GM19468 (cell line): ENCODE data around the gene GHR.

Experiments
- ATAC-seq: cut with Tn5 transposase; IDR thresholded peaks from one replicate; pipeline ENCODE4 v1.9.1; 2021; ENCODE audit warnings: mild to moderate bottlenecking, moderate library complexity, moderate number of reproducible peaks; ENCODE audit not compliant: unreplicated experiment; ENCODE audit errors: extremely low read depth

The GHR gene

GRCh38 chr5:42423285-42424165, at the start of gene GHR:
Gene GHR (plus strand): TSS chr5:42423439. CDS start chr5:42565875, 142,436 bp downstream.
- no peak for ATAC-seq

GRCh38 chr5:42374679-42375273, 48.5 kb upstream of the GHR start:
- ATAC-seq, result no peak

GRCh38 chr5:42377496-42377895, 45.7 kb upstream of the GHR start:
- no peak for ATAC-seq

- no peak for ATAC-seq
Measured at GRCh38 chr5:42381973-42382372, 41.3 kb upstream of the GHR start.

DNA sequence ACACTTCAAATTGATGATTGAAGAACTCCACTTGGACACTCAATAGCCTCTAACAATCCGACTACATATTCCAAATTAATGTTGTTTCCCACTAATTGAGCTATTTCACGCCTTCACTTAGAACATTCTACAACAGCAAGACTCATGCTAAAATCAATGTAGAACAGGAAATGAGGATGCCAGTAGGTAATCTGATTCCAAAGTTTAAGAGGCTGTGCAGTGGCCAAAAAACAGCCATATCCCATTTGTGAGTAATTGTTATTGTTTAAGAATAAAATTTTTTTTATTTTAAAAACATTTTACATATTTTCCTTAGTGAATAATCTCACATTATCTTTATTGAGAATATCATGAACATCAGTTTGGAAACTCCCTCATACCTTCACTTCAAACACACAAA, 35.7 kb upstream of the GHR start:
- ATAC-seq, result no peak

GRCh38 chr5:42390115-42390514, 33.1 kb upstream of the GHR start:
- ATAC-seq, result no peak

DNA sequence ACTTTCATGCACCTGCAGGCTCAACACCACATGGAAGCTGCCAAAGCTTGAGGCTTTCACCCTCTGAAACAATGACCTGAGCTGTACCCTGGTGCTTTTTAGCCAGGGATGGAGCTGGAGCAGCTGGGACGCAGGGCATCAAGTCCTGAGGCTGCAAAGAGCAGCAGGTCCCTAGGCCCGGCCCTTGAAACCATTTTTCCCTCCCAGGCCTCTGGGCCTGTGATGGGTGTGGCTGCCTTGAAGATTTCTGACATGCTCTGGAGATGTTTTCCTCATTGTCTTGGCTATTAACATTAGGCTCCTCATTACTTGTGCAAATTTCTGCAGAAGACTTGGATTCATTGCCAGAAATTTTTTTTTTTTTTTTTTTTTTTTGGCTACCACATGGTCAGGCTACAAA, 30.3 kb upstream of the GHR start:
- no peak for ATAC-seq

DNA sequence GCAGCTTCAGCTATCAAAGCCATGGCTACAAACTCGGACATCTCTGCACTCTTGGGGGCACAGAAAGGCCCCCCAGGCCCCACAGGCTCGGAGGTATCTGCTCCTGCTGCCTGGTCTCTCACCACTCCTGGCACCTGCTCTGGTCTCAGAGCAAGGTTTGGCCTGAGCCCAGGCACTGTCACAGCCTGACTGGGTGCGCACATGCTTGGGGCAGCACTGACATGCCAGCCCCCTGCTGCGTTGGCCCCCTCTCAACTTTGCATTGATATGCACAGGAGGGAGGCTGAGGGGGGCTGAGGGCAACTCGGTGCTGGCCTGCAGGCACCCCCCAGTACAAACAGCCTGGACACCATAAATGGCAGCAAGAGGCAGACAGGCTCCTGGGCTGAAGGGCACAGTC, 27.1 kb upstream of the GHR start:
- ATAC-seq, result no peak

DNA sequence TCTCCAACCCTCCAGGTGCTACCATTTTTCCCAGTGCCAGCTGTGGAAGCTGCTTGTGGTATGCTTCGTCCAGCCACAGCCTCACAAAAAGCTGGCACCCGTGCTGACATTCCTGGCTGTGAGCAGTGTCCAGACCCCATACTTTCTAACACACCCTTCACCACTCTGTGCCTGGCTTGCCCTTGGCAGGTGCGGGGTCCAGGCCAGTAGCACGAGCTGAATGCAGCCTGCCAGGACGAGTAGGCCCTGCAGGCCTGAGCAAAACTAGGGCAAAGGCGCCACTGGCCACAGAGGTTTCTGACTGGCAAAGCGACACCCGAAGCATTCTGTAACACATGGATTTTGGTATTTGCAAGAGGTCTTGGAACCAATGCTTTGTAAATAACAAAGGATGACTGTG, 26.0 kb upstream of the GHR start:
- ATAC-seq, result no peak

GRCh38 chr5:42399702-42400101, 23.5 kb upstream of the GHR start:
- no peak for ATAC-seq

GRCh38 chr5:42400474-42400873, 22.8 kb upstream of the GHR start:
- ATAC-seq, result no peak

DNA sequence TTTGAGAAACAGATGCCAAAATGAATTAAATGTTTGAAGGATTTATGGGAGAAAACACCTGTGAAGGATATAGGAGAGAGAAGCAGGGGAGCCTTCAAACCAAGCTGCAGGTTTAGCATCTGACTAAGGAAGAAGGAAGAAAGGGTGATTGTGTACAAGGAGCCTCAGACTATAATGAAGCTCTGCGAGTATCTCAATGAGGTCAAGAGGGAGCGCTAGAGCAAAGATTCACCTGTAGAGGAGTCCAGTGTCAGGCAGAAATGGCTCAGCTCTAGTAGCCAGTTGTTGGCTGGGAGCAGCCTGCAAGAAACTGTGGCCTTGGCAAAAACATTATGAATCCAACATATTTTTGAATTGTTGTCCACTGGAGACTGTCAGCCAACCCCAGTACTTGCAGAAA, 20.0 kb upstream of the GHR start:
- no peak for ATAC-seq

DNA sequence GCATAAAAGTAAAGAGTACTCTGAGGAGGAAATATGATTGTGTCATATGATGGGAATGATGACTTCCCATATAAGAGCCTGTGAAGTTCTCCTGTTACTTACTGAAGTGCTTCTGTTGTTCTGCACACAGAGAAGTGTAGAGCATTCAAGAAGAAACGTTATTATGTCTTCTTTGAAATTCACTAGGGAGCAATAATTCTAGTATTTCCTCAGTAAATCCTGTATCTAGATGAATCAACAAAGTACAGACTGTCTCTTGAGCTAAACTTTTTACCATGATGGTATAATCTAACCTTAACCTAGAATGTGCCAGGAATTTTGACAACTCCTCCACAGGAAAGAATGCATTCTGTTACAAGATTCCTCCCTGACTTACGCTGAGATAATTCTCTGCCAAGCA, 18.9 kb upstream of the GHR start:
- no peak for ATAC-seq

- ATAC-seq, result no peak
Measured at GRCh38 chr5:42419294-42419693, 3.9 kb upstream of the GHR start.

GRCh38 chr5:42422656-42423280, 471 bp upstream of the GHR start:
- ATAC-seq, result no peak

DNA sequence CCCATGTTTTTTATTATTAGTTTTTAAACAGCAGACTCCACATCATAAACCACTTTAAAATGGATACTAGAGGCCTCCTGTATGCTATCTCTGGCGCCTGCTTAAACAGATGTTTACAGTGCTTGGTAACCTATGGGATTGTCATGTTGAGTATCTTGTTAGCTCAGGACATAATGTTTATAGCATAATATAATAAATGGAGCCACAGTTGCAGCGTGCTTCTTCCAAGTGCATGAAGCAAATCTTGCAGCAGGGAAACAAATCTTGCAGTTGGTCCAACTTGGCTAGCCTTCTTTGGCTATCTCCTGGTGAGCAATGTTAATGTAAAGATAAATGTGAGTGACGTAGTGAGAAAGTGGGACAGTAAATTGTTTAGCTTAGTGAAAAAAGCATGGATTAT, 2.8 kb downstream of the GHR start:
- ATAC-seq, result no peak

DNA sequence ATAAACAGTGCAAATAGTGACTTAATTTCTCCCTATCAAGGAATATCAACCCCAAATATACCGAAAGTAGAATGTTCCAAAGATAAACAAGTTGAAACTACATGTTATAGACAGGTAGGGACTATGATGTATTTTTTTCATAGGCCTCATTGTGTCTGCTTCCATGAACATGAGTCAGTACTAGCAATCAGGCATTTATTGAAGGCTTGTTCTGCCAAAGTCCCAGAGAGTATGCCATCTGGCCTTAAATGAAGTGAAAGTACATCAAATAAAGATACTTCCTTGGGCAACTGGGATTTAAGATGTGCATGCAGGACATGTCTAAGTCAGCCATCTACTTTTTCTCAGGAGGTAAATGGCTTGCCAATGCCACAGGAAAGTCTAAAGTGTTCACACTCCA, 6.5 kb downstream of the GHR start:
- no peak for ATAC-seq

- ATAC-seq, result no peak
Measured at GRCh38 chr5:42434047-42434724, 10.9 kb downstream of the GHR start.

DNA sequence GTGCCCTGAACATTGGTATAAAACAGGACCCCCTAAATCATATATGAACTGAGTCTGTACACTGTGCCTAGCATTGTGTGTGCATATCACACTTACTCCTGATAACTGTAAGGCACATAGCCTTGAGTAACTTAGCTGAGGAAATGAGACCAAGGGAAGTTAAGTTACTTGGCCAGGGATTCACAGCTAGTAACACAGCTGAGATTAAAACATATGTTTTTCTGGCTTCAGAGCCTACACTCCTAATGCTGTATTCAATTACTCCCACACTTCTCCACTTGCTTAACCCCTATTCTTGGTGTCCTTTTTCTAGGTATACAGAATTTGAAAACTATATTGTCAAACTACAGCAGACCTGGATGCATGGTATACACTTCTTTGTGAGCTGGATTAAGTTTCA, 12.8 kb downstream of the GHR start:
- ATAC-seq, result no peak

DNA sequence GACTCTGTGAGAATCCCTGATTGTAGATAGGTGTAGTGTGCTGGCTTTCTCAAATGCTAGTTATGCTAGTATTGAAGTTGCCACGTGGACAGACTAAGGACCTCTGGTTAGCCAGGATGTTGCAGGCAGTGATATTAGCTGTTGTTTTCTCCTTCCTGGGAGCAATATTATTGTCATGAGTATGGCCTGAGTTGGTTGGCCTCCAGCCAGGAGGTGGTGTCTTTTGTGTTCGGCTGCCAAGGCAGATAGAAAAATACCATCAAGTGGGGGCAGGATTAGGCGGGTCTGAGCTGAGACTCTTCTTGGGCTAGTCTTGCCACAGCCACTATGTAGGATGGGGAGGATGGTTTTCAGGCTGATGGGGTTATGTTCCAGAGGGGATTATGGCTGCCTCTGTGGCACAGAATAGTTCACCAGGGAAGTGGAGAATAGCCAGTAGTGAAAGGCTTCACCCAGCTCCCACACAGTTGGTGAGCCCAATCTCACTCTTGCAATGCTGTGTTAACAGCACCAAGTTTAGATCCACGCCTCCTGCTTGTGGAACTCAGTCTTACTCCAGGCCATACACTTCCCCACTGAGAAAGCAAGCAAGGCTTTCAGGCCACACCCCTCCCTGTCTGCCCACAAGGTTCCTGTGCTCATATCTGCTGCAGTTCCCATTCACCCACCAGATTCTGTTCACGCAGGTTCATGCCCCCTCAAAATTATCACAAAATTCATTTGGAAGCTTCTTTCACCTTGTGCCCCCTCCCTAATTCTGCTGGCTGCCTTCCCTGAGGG, 31.2 kb downstream of the GHR start:
- no peak for ATAC-seq
